Liver (tissue), 9 donors: ENCODE measurements around the gene AKAP5. TPM values are rescaled to one million over a fixed set of nuclear protein-coding genes. Genes with fewer than 3 reads are reported as not detected.
"Not testable (repeated sequence)": the region's sequence is repeated elsewhere in the genome, so short reads cannot be mapped to it uniquely, and the experiment has no call there.

ENCODE experiments used
- DNase-seq: peaks from one replicate; pipeline ENCODE4 v3.0.0-alpha.2; 2017; ENCODE audit warnings: low spot score
- H3K27ac ChIP-seq, 2 donors: one replicate each; pipeline ENCODE4 v1.7.0; 2013; ENCODE audit warnings: inconsistent platforms in 2 of 2, low read length in 2 of 2, control low read depth in 1 of 2, low read depth in 1 of 2, mild to moderate bottlenecking in 1 of 2
- H3K27me3 ChIP-seq, 4 donors: one replicate each; pipeline versions ENCODE4 v1.6.1 to v1.7.0; 2013; ENCODE audit warnings: low read length in 3 of 4, inconsistent platforms in 1 of 4, mild to moderate bottlenecking in 1 of 4, moderate library complexity in 1 of 4; ENCODE audit not compliant: control insufficient read depth in 4 of 4, insufficient read depth in 4 of 4
- H3K36me3 ChIP-seq, 4 donors: one replicate each; pipeline versions ENCODE4 v1.6.1 to v1.7.0; 2013; ENCODE audit warnings: low read length in 3 of 4, mild to moderate bottlenecking in 3 of 4, low read depth in 1 of 4, moderate library complexity in 1 of 4; ENCODE audit not compliant: control insufficient read depth in 4 of 4, insufficient read depth in 3 of 4
- H3K4me1 ChIP-seq, 4 donors: one replicate each; pipeline versions ENCODE4 v1.6.1 to v1.7.0; 2013; ENCODE audit warnings: low read length in 3 of 4, mild to moderate bottlenecking in 3 of 4, moderate library complexity in 1 of 4; ENCODE audit not compliant: control insufficient read depth in 4 of 4, insufficient read depth in 4 of 4
- H3K4me3 ChIP-seq, 3 donors: one replicate each; pipeline versions ENCODE4 v1.6.1 to v1.7.0; 2013; ENCODE audit warnings: low read length in 3 of 3, control low read depth in 1 of 3, low read depth in 1 of 3, mild to moderate bottlenecking in 1 of 3
- H3K9ac ChIP-seq, 2 donors: one replicate each; pipeline ENCODE4 v1.7.0; 2013; ENCODE audit warnings: low read length in 2 of 2, mild to moderate bottlenecking in 2 of 2, moderate library complexity in 2 of 2, control low read depth in 1 of 2, low read depth in 1 of 2
- H3K9me3 ChIP-seq, 4 donors: one replicate each; pipeline versions ENCODE4 v1.6.1 to v1.7.0; 2013; ENCODE audit warnings: low read length in 3 of 4; ENCODE audit not compliant: control insufficient read depth in 4 of 4
- EGR1 ChIP-seq, 2 donors: IDR thresholded peaks; 2 replicates each; pipeline ENCODE4 v1.6.1; 2016 to 2018; ENCODE audit warnings: antibody characterized with exemption in 2 of 2, low read depth in 2 of 2
- FOXA1 ChIP-seq: IDR thresholded peaks from 2 replicates; pipeline ENCODE4 v1.6.1; 2016; ENCODE audit warnings: antibody characterized with exemption
- FOXA2 ChIP-seq: IDR thresholded peaks from 2 replicates; pipeline ENCODE4 v1.6.1; 2016; ENCODE audit warnings: antibody characterized with exemption
- GABPA ChIP-seq, 2 donors: IDR thresholded peaks in 1 of 2; conservative IDR thresholded peaks in 1 of 2; 2 replicates each; pipeline ENCODE4 v1.6.1; 2016; ENCODE audit warnings: antibody characterized with exemption in 2 of 2, mild to moderate bottlenecking in 1 of 2, moderate library complexity in 1 of 2
- HNF4A ChIP-seq, 2 donors: conservative IDR thresholded peaks; 2 replicates each; pipeline ENCODE4 v1.6.1; 2016; ENCODE audit warnings: antibody characterized with exemption in 2 of 2, mild to moderate bottlenecking in 2 of 2
- HNF4G ChIP-seq: IDR thresholded peaks from 2 replicates; pipeline ENCODE4 v1.6.1; 2016; ENCODE audit warnings: antibody characterized with exemption
- JUND ChIP-seq, 2 donors: IDR thresholded peaks; 2 replicates each; pipeline ENCODE4 v1.6.1; 2016; ENCODE audit warnings: antibody characterized with exemption in 2 of 2
- NR2F2 ChIP-seq: IDR thresholded peaks from 2 replicates; pipeline ENCODE4 v1.6.1; 2016; ENCODE audit warnings: antibody characterized with exemption
- RAD21 ChIP-seq, 2 donors: IDR thresholded peaks; 2 replicates each; pipeline ENCODE4 v1.6.1; 2016; ENCODE audit warnings: antibody characterized with exemption in 2 of 2, mild to moderate bottlenecking in 2 of 2
- RXRA ChIP-seq, 2 donors: IDR thresholded peaks; 2 replicates each; pipeline ENCODE4 v1.6.1; 2017 to 2018; ENCODE audit warnings: antibody characterized with exemption in 2 of 2, mild to moderate bottlenecking in 1 of 2
- SP1 ChIP-seq: IDR thresholded peaks from 2 replicates; pipeline ENCODE4 v1.6.1; 2018; ENCODE audit warnings: antibody characterized with exemption, mild to moderate bottlenecking
- YY1 ChIP-seq: IDR thresholded peaks from 2 replicates; pipeline ENCODE4 v1.6.1; 2016; ENCODE audit warnings: antibody characterized with exemption, mild to moderate bottlenecking
- WGBS: extraction: QIAGEN DNeasy Blood & Tissue Kit; methylation state at CpG from one replicate; pipeline ENCODE4 v1.1.7; 2013; 5-methylcytosine and 5-hydroxymethylcytosine counted together
- polyA plus RNA-seq, 2 donors: library from polyadenylated mRNA; stranded (reverse) in 1 of 2; unstranded in 1 of 2; fragments of 200-250 nt in 1 of 2; fragments of >200 nt in 1 of 2; fragmentation: Nextera tagmentation in 1 of 2; extraction: Ambion mirVana in 1 of 2; gene quantifications; one replicate each; pipeline versions ENCODE4 v1.2.1 to v1.2.3, GENCODE V29; 2013 to 2015
- total RNA-seq, 2 donors: library from RNA; depleted of rRNA; stranded (reverse); fragments of >200 nt; gene quantifications; one replicate each; pipeline ENCODE4 v1.2.3, GENCODE V29; 2014
- TF ChIP-seq, protein P1 (sequence below): IDR thresholded peaks from 2 replicates; pipeline ENCODE4 v1.6.1; 2016; ENCODE audit warnings: antibody characterized with exemption, mild to moderate bottlenecking
- TF ChIP-seq, protein P2 (sequence below): IDR thresholded peaks from 2 replicates; pipeline ENCODE4 v1.6.1; 2016; ENCODE audit warnings: antibody characterized with exemption
- TF ChIP-seq, protein P3 (sequence below): IDR thresholded peaks from 2 replicates; pipeline ENCODE4 v1.6.1; 2016; ENCODE audit warnings: antibody characterized with exemption
- TF ChIP-seq, protein P4 (sequence below): IDR thresholded peaks from 2 replicates; pipeline ENCODE4 v1.6.1; 2016; ENCODE audit warnings: antibody characterized with exemption
- donor health status: healthy.
- donor health status: healthy.
- donor health status: healthy.
- donor health status: healthy.
- donor health status: healthy.

The AKAP5 gene
- total and polyA plus RNA-seq, 4 donors = 0.07 to 2.3 (median 0.27) TPM

DNA sequence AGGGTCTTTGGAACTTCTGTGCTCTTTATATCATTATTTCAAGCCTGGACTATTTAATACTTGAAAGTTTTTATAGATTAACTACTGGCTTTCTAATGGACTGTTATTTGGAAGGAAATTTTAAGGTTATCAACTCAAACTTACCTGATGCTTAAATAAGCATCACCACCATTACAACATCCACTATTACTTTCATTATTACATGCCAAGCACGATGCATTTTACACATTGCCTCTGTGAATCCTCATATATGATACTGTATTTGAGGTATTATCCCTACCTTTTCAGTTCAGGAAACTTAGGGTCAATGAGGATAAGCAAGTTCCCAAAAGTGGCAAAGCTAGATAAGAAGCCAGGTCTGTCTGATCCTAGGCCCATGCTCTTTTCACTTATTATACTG is 51.7 kb downstream of the AKAP5 start:
- peaks cover 0 to 7% (median under 1%) of the 10 kb centered on the region in 4 donors for H3K4me1 ChIP-seq
- 79% methylated on average over 1 of the region's 1 CpG for WGBS
- H3K4me3 ChIP-seq = no peak overlapping the region
- no peak overlapping the region for H3K9ac ChIP-seq
- H3K27ac ChIP-seq = no peak overlapping the region
- no peaks in the 10 kb centered on the region for H3K9me3 ChIP-seq
- H3K27me3 ChIP-seq = no peaks in the 10 kb centered on the region
- no peak for DNase-seq
- TF ChIP-seq JUND (IDR thresholded peaks at IDR 0.05) = no peak
- TF ChIP-seq, protein P1, sequence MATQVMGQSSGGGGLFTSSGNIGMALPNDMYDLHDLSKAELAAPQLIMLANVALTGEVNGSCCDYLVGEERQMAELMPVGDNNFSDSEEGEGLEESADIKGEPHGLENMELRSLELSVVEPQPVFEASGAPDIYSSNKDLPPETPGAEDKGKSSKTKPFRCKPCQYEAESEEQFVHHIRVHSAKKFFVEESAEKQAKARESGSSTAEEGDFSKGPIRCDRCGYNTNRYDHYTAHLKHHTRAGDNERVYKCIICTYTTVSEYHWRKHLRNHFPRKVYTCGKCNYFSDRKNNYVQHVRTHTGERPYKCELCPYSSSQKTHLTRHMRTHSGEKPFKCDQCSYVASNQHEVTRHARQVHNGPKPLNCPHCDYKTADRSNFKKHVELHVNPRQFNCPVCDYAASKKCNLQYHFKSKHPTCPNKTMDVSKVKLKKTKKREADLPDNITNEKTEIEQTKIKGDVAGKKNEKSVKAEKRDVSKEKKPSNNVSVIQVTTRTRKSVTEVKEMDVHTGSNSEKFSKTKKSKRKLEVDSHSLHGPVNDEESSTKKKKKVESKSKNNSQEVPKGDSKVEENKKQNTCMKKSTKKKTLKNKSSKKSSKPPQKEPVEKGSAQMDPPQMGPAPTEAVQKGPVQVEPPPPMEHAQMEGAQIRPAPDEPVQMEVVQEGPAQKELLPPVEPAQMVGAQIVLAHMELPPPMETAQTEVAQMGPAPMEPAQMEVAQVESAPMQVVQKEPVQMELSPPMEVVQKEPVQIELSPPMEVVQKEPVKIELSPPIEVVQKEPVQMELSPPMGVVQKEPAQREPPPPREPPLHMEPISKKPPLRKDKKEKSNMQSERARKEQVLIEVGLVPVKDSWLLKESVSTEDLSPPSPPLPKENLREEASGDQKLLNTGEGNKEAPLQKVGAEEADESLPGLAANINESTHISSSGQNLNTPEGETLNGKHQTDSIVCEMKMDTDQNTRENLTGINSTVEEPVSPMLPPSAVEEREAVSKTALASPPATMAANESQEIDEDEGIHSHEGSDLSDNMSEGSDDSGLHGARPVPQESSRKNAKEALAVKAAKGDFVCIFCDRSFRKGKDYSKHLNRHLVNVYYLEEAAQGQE = no peak
- TF ChIP-seq NR2F2 = no peak
- no peak for TF ChIP-seq SP1
- TF ChIP-seq YY1 = no peak
- TF ChIP-seq GABPA (IDR thresholded peaks at IDR 0.05 in 1 of 2, conservative IDR thresholded peaks at IDR 0.05 in 1 of 2) = no peak
- TF ChIP-seq FOXA2 = no peak
- TF ChIP-seq, protein P2, sequence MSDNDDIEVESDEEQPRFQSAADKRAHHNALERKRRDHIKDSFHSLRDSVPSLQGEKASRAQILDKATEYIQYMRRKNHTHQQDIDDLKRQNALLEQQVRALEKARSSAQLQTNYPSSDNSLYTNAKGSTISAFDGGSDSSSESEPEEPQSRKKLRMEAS = no peak
- no peak for TF ChIP-seq HNF4A (conservative IDR thresholded peaks at IDR 0.05)
- no peak for TF ChIP-seq FOXA1
- peaks cover 0 to 6% (median 1%) of the 10 kb centered on the region in 4 donors for H3K36me3 ChIP-seq

DNA sequence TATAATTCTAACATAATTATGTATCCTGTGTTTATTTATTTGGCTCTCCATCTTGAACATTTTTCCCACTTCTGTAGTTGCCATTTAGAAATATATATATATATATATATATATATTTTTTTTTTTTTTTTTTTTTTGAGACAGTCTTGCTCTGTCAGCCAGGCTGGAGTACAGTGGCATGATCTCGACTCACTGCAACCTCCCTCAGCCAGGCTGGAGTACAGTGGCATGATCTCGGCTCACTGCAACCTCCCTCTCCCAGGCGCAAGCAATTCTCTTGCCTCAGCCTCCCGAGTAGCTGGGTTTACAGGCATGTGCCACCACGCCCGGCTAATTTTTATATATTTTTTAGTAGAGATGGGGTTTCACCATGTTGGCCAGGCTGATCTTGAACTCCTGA is 52.4 kb downstream of the AKAP5 start:
- DNase-seq, H3K27me3 ChIP-seq, H3K4me3 ChIP-seq, H3K9me3 ChIP-seq, H3K4me1 ChIP-seq, H3K27ac ChIP-seq, H3K9ac ChIP-seq: not testable (repeated sequence)
- WGBS = 89% methylated on average over 6 of the region's 6 CpGs
- H3K36me3 ChIP-seq = peaks cover 0 to 11% (median 7%) of the 10 kb centered on the region in 4 donors

DNA sequence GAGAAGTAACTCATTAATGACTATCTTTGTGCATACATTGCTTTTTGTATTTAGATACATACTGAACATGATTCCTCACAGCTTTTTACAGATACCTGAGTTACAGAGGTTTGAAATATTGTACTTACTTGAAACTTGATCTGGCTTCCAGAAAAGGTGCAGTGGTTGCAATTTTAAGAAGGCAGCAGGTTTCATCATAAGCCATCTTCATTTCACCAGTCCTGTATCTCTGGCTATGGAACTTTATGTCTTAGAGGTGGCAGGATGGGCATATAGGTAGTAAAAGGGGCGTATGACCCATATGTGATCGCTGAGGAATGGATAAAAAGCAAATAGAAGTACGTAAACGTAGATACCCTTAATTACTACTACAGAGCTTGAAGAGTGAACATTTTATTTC is 52.9 kb downstream of the AKAP5 start:
- Histone ChIP-seq H3K9me3 (no peaks in the 10 kb centered on the region), H3K27me3 (no peaks in the 10 kb centered on the region), H3K9ac (no peak overlapping the region), H3K4me1 (peaks cover 0 to 2% (median under 1%) of the 10 kb centered on the region in 4 donors), H3K4me3 (no peak overlapping the region), H3K36me3 (peaks cover 0 to 16% (median 8%) of the 10 kb centered on the region in 4 donors), H3K27ac (no peak overlapping the region)
- TF ChIP-seq FOXA1 (no peak), HNF4G (no peak), NR2F2 (no peak), HNF4A (conservative IDR thresholded peaks at IDR 0.05) (no peak), RAD21 (IDR thresholded peaks at IDR 0.05) (no peak), JUND (IDR thresholded peaks at IDR 0.05) (no peak), RXRA (IDR thresholded peaks at IDR 0.05) (no peak), YY1 (no peak), EGR1 (IDR thresholded peaks at IDR 0.05; ENCODE audit: low read depth in 2 of 2) (no peak)
- TF ChIP-seq, protein P3, sequence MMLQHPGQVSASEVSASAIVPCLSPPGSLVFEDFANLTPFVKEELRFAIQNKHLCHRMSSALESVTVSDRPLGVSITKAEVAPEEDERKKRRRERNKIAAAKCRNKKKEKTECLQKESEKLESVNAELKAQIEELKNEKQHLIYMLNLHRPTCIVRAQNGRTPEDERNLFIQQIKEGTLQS = no peak
- TF ChIP-seq, protein P4, sequence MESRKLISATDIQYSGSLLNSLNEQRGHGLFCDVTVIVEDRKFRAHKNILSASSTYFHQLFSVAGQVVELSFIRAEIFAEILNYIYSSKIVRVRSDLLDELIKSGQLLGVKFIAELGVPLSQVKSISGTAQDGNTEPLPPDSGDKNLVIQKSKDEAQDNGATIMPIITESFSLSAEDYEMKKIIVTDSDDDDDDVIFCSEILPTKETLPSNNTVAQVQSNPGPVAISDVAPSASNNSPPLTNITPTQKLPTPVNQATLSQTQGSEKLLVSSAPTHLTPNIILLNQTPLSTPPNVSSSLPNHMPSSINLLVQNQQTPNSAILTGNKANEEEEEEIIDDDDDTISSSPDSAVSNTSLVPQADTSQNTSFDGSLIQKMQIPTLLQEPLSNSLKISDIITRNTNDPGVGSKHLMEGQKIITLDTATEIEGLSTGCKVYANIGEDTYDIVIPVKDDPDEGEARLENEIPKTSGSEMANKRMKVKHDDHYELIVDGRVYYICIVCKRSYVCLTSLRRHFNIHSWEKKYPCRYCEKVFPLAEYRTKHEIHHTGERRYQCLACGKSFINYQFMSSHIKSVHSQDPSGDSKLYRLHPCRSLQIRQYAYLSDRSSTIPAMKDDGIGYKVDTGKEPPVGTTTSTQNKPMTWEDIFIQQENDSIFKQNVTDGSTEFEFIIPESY = no peak
- TF ChIP-seq, protein P1 = no peak
- 71% methylated on average over 4 of the region's 4 CpGs for WGBS
- no peak for DNase-seq
